ENCODE results near the gene TICRR.

DNA sequence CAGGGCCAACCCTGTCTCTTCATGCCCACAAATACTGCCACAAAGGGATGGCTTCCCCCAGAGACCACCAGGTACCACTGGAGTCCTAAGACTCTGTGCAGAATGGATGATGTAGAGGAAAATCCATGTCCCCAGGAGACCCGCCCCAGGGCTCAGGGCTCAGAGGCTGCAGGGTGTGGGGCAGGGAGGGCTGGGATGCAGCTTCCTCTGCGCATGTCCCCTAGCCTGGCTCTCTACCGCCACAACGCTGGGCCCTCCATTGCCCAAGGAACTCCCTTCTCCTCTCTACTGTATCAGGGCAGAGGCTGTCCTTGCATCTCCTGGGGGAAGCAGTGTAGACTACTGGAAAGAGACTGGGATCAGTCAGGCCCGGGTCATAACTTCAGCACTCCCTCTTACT is 19.5 kb upstream of the TICRR start:
- TF ChIP-seq, protein P1, sequence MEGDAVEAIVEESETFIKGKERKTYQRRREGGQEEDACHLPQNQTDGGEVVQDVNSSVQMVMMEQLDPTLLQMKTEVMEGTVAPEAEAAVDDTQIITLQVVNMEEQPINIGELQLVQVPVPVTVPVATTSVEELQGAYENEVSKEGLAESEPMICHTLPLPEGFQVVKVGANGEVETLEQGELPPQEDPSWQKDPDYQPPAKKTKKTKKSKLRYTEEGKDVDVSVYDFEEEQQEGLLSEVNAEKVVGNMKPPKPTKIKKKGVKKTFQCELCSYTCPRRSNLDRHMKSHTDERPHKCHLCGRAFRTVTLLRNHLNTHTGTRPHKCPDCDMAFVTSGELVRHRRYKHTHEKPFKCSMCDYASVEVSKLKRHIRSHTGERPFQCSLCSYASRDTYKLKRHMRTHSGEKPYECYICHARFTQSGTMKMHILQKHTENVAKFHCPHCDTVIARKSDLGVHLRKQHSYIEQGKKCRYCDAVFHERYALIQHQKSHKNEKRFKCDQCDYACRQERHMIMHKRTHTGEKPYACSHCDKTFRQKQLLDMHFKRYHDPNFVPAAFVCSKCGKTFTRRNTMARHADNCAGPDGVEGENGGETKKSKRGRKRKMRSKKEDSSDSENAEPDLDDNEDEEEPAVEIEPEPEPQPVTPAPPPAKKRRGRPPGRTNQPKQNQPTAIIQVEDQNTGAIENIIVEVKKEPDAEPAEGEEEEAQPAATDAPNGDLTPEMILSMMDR (IDR thresholded peaks at IDR 0.05; ENCODE audit: insufficient read depth, low read length) = no peak
- TF ChIP-seq GABPA (IDR thresholded peaks at IDR 0.05; ENCODE audit: low read depth) (no peak), POLR2AphosphoS5 (IDR thresholded peaks at IDR 0.05; ENCODE audit: low read depth) (no peak), SPI1 (IDR thresholded peaks at IDR 0.05; ENCODE audit: borderline replicate concordance, low read depth) (no peak)
